ENCODE data around the gene TBC1D1. TPM values are rescaled to one million over a fixed set of nuclear protein-coding genes. Genes with fewer than 3 reads are reported as not detected.

The TBC1D1 gene
- polyA plus RNA-seq, 1 donor (not counting 4 experiments of a cell fraction or from before 2014, with no cell fraction given), result 32.5 TPM

DNA sequence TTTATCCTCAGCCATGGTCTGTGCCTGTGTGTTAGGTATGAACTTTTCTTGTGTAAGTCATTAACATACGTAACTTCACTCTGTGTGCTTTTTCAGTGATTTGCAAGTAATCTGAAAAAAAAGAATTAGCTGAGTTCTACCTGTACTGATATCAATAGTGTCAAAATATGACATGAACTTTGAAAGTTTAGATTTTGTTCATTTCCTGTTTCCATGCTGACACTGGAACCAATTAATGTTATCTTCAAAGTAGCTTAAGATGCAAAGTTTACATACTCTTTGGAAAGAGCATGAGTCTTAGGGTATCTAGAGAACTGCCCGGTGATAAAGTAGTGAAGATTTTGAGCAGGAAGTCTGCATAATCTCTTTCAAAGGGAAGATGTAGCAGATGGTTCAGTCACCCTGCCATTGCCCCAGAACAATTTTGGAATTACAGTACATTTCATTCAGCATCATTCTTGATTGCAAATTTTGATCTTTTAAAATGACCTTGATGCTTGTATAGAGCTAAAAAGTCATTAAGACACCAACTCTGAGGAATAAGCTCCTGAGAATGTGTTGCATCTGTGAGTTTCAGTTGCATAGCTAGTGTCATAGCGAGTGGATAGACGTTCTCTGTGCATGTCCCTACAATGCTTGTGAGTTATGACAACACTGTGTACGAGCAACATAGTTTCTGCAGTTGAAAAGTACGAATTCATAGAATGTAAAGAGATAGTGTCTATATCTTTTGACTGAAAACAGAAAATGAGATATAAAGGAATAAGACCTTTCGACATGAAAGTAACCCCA, 199.8 kb downstream of the TBC1D1 start:
- no peak overlapping the region for H3K27ac ChIP-seq (ENCODE audit: control insufficient read depth, insufficient read depth, low read length)
- no peaks in the 10 kb centered on the region for H3K9me3 ChIP-seq (ENCODE audit: control insufficient read depth, low read depth, low read length)
- TF ChIP-seq CTCF (optimal IDR thresholded peaks at IDR 0.05 in 1 of 3, IDR thresholded peaks at IDR 0.05 in 1 of 3, conservative IDR thresholded peaks at IDR 0.05 in 1 of 3; ENCODE audit: extremely low read depth in 1 of 3, insufficient read depth in 2 of 3, low read length in 3 of 3) (no peak), EZH2 (IDR thresholded peaks at IDR 0.05; ENCODE audit: low read length) (no peak)
- H2AFZ ChIP-seq (ENCODE audit: control insufficient read depth, low read length), result no peak overlapping the region
- no peaks in the 10 kb centered on the region for H3K9me1 ChIP-seq (ENCODE audit: control insufficient read depth, extremely low read depth, insufficient read depth, low read length)
- peaks cover 0 to 2% of the 10 kb centered on the region in 2 experiments for H3K36me3 ChIP-seq (ENCODE audit: control insufficient read depth in 2 of 2, extremely low read depth in 1 of 2, insufficient read depth in 2 of 2, low read length in 2 of 2)
- FAIRE-seq (no peak), DNase-seq (ENCODE audit: low read depth, low spot score) (no peak)
- dilution Hi-C loops (cut with MboI; ENCODE audit: extremely low pct_ligation_motif_present, low sequenced_read_pairs), result no loop called here
- no peaks in the 10 kb centered on the region for H3K79me2 ChIP-seq (ENCODE audit: control insufficient read depth, insufficient read depth, low read length)
- H3K4me2 ChIP-seq (ENCODE audit: control insufficient read depth, extremely low read depth, insufficient read depth, low read depth, low read length), result no peak overlapping the region
- no peaks in the 10 kb centered on the region for H3K27me3 ChIP-seq (ENCODE audit: control insufficient read depth, extremely low read depth, insufficient read depth, low read length)
- no peaks in the 10 kb centered on the region for H4K20me1 ChIP-seq (ENCODE audit: control insufficient read depth, extremely low read depth, insufficient read depth, low read length)
- H3K4me1 ChIP-seq (ENCODE audit: control insufficient read depth, extremely low read depth, insufficient read depth, low read length), result peaks cover 7% of the 10 kb centered on the region
- no peak overlapping the region for H3K9ac ChIP-seq (ENCODE audit: control insufficient read depth, extremely low read depth, insufficient read depth, low read length)
- H3K4me3 ChIP-seq (ENCODE audit: control insufficient read depth in 2 of 3, extremely low read depth in 1 of 3, insufficient read depth in 2 of 3, low read depth in 1 of 3, low read length in 3 of 3), result no peak overlapping the region

GRCh38 chr4:38091636-38092035, 200.8 kb downstream of the TBC1D1 start:
- DNase-seq (ENCODE audit: low read depth, low spot score) (no peak), FAIRE-seq (peak; percentile 74)
- no peaks in the 10 kb centered on the region for H3K9me3 ChIP-seq (ENCODE audit: control insufficient read depth, low read depth, low read length)
- no peak overlapping the region for H3K4me3 ChIP-seq (ENCODE audit: control insufficient read depth in 2 of 3, extremely low read depth in 1 of 3, insufficient read depth in 2 of 3, low read depth in 1 of 3, low read length in 3 of 3)
- H3K79me2 ChIP-seq (ENCODE audit: control insufficient read depth, insufficient read depth, low read length), result no peaks in the 10 kb centered on the region
- H3K27ac ChIP-seq (ENCODE audit: control insufficient read depth, insufficient read depth, low read length), result peak overlapping the region; percentile 17
- TF ChIP-seq CTCF (optimal IDR thresholded peaks at IDR 0.05 in 1 of 3, IDR thresholded peaks at IDR 0.05 in 1 of 3, conservative IDR thresholded peaks at IDR 0.05 in 1 of 3; ENCODE audit: extremely low read depth in 1 of 3, insufficient read depth in 2 of 3, low read length in 3 of 3) (no peak), EZH2 (IDR thresholded peaks at IDR 0.05; ENCODE audit: low read length) (no peak)
- H3K4me2 ChIP-seq (ENCODE audit: control insufficient read depth, extremely low read depth, insufficient read depth, low read depth, low read length), result peak overlapping the region; percentile 19
- no peaks in the 10 kb centered on the region for H3K27me3 ChIP-seq (ENCODE audit: control insufficient read depth, extremely low read depth, insufficient read depth, low read length)
- H4K20me1 ChIP-seq (ENCODE audit: control insufficient read depth, extremely low read depth, insufficient read depth, low read length), result no peaks in the 10 kb centered on the region
- H3K9ac ChIP-seq (ENCODE audit: control insufficient read depth, extremely low read depth, insufficient read depth, low read length), result no peak overlapping the region
- H3K4me1 ChIP-seq (ENCODE audit: control insufficient read depth, extremely low read depth, insufficient read depth, low read length), result peaks cover 7% of the 10 kb centered on the region
- dilution Hi-C loops (cut with MboI; ENCODE audit: extremely low pct_ligation_motif_present, low sequenced_read_pairs), result no loop called here
- H2AFZ ChIP-seq (ENCODE audit: control insufficient read depth, low read length), result no peak overlapping the region
- no peaks in the 10 kb centered on the region for H3K9me1 ChIP-seq (ENCODE audit: control insufficient read depth, extremely low read depth, insufficient read depth, low read length)
- H3K36me3 ChIP-seq (ENCODE audit: control insufficient read depth in 2 of 2, extremely low read depth in 1 of 2, insufficient read depth in 2 of 2, low read length in 2 of 2), result peaks cover 0 to 2% of the 10 kb centered on the region in 2 experiments

All from keratinocyte (primary cell).